ENCODE results near the gene TBC1D14.

GRCh38 chr4:6956087-6956433, 46.4 kb downstream of the TBC1D14 start:
- TF ChIP-seq POLR2A (IDR thresholded peaks at IDR 0.05) (no peak), CTCF (IDR thresholded peaks at IDR 0.05) (no peak)

Data from testis (tissue), 2 donors.